ENCODE data around the gene ARHGAP6. TPM values are rescaled to one million over a fixed set of nuclear protein-coding genes. Genes with fewer than 3 reads are reported as not detected.
A peak's percentile ranks its signal among the peaks of the same experiment; 100 is the strongest.

Gene ARHGAP6
- total and polyA plus RNA-seq, 2 donors from 2014 or later = 6.0 to 20.4 TPM

- H3K4me1 ChIP-seq (ENCODE audit: control insufficient read depth in 2 of 3, insufficient read depth in 2 of 3, low read depth in 1 of 3, low read length in 3 of 3) = no peaks in the 10 kb centered on the region
- TF ChIP-seq CTCF (IDR thresholded peaks at IDR 0.05; ENCODE audit: borderline replicate concordance, extremely low read depth, insufficient read depth) = no peak
- H3K4me3 ChIP-seq (ENCODE audit: low read length in 3 of 3) = no peak overlapping the region
- no peaks in the 10 kb centered on the region for H3K9me3 ChIP-seq (ENCODE audit: control insufficient read depth in 2 of 3, insufficient read depth in 1 of 3, low read length in 3 of 3)
- DNase-seq (no peak), FAIRE-seq (no peak)
- no peaks in the 10 kb centered on the region for H3K27me3 ChIP-seq (ENCODE audit: control insufficient read depth, insufficient read depth, low read length)
- H3K36me3 ChIP-seq (ENCODE audit: control insufficient read depth in 2 of 3, insufficient read depth in 3 of 3, low read length in 3 of 3) = no peaks in the 10 kb centered on the region
- no peak overlapping the region for H3K9ac ChIP-seq (ENCODE audit: low read length in 3 of 3)
- no peak overlapping the region for H3K27ac ChIP-seq (ENCODE audit: low read depth in 2 of 2, low read length in 2 of 2)
- intact Hi-C loops (cut with DNase I) = no loop called here
These were observed 25.6 kb downstream of the ARHGAP6 start for GRCh38 chrX:11640089-11640488.

- FAIRE-seq (no peak), DNase-seq (no peak)
- Histone ChIP-seq H3K4me3 (ENCODE audit: low read length in 3 of 3) (no peak overlapping the region), H3K4me1 (ENCODE audit: control insufficient read depth in 2 of 3, insufficient read depth in 2 of 3, low read depth in 1 of 3, low read length in 3 of 3) (no peaks in the 10 kb centered on the region), H3K9ac (ENCODE audit: low read length in 3 of 3) (no peak overlapping the region), H3K9me3 (ENCODE audit: control insufficient read depth in 2 of 3, insufficient read depth in 1 of 3, low read length in 3 of 3) (no peaks in the 10 kb centered on the region), H3K27ac (ENCODE audit: low read depth in 2 of 2, low read length in 2 of 2) (no peak overlapping the region), H3K27me3 (ENCODE audit: control insufficient read depth, insufficient read depth, low read length) (peaks cover 3% of the 10 kb centered on the region), H3K36me3 (ENCODE audit: control insufficient read depth in 2 of 3, insufficient read depth in 3 of 3, low read length in 3 of 3) (no peaks in the 10 kb centered on the region)
- intact Hi-C loops (cut with DNase I) = no loop called here
- no peak for TF ChIP-seq CTCF (IDR thresholded peaks at IDR 0.05; ENCODE audit: borderline replicate concordance, extremely low read depth, insufficient read depth)
These were observed 33.0 kb downstream of the ARHGAP6 start for GRCh38 chrX:11632732-11633131.

- FAIRE-seq = no peak
- Histone ChIP-seq H3K27ac (ENCODE audit: low read depth in 2 of 2, low read length in 2 of 2) (no peak overlapping the region), H3K27me3 (ENCODE audit: control insufficient read depth, insufficient read depth, low read length) (peaks cover 3% of the 10 kb centered on the region), H3K9ac (ENCODE audit: low read length in 3 of 3) (no peak overlapping the region), H3K9me3 (ENCODE audit: control insufficient read depth in 2 of 3, insufficient read depth in 1 of 3, low read length in 3 of 3) (peaks cover 0 to 4% (median 0%) of the 10 kb centered on the region in 3 donors), H3K4me1 (ENCODE audit: control insufficient read depth in 2 of 3, insufficient read depth in 2 of 3, low read depth in 1 of 3, low read length in 3 of 3) (no peaks in the 10 kb centered on the region), H3K4me3 (ENCODE audit: low read length in 3 of 3) (no peak overlapping the region), H3K36me3 (ENCODE audit: control insufficient read depth in 2 of 3, insufficient read depth in 3 of 3, low read length in 3 of 3) (no peaks in the 10 kb centered on the region)
- DNase-seq = peak in 1 of 5 donors; percentile 2
- TF ChIP-seq CTCF (IDR thresholded peaks at IDR 0.05; ENCODE audit: borderline replicate concordance, extremely low read depth, insufficient read depth) = no peak
- intact Hi-C loops (cut with DNase I) = no loop called here
These were observed 36.0 kb downstream of the ARHGAP6 start for GRCh38 chrX:11629593-11630211.

GRCh38 chrX:11628399-11628798 is 37.3 kb downstream of the ARHGAP6 start:
- H3K27ac ChIP-seq (ENCODE audit: low read depth in 2 of 2, low read length in 2 of 2) = no peak overlapping the region
- intact Hi-C loops (cut with DNase I) = no loop called here
- no peak overlapping the region for H3K9ac ChIP-seq (ENCODE audit: low read length in 3 of 3)
- peaks cover 3% of the 10 kb centered on the region for H3K27me3 ChIP-seq (ENCODE audit: control insufficient read depth, insufficient read depth, low read length)
- DNase-seq (no peak), FAIRE-seq (no peak)
- H3K36me3 ChIP-seq (ENCODE audit: control insufficient read depth in 2 of 3, insufficient read depth in 3 of 3, low read length in 3 of 3) = no peaks in the 10 kb centered on the region
- no peak for TF ChIP-seq CTCF (IDR thresholded peaks at IDR 0.05; ENCODE audit: borderline replicate concordance, extremely low read depth, insufficient read depth)
- no peak overlapping the region for H3K4me3 ChIP-seq (ENCODE audit: low read length in 3 of 3)
- peaks cover 0 to 4% (median 0%) of the 10 kb centered on the region in 3 donors for H3K9me3 ChIP-seq (ENCODE audit: control insufficient read depth in 2 of 3, insufficient read depth in 1 of 3, low read length in 3 of 3)
- no peaks in the 10 kb centered on the region for H3K4me1 ChIP-seq (ENCODE audit: control insufficient read depth in 2 of 3, insufficient read depth in 2 of 3, low read depth in 1 of 3, low read length in 3 of 3)

Data from kidney (tissue), 14 donors.